Measurements from ENCODE around the gene VLDLR. TPM values are rescaled to one million over a fixed set of nuclear protein-coding genes. Genes with fewer than 3 reads are reported as not detected.

Gene VLDLR
- 4.9 and 7.8 TPM in 2 replicates for total RNA-seq (2014; rRNA removed; shearing (Covaris generic))

DNA sequence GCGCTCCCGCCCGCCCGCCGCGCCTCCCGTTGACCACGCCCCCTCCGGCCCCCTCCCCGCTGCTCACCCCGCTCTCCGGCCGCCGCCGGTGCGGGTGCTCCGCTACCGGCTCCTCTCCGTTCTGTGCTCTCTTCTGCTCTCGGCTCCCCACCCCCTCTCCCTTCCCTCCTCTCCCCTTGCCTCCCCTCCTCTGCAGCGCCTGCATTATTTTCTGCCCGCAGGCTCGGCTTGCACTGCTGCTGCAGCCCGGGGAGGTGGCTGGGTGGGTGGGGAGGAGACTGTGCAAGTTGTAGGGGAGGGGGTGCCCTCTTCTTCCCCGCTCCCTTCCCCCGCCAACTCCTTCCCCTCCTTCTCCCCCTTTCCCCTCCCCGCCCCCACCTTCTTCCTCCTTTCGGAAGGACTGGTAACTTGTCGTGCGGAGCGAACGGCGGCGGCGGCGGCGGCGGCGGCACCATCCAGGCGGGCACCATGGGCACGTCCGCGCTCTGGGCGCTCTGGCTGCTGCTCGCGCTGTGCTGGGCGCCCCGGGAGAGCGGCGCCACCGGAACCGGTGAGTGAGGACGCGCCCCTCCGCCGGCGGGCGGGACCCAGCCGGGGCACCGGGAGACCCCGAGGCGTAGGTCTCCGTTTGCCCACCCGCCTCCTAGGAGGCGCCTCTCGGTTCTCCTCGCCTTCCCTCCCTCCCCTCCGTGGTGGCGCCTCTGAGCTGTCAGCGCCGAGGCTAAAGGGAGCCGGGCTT is at the start of gene VLDLR:
VLDLR (plus strand) TSS at position 66 of the 739 bp plus-strand sequence; CDS start at position 469, 403 bp downstream.
- DNase-seq (ENCODE audit: low spot score), result no peak

- DNase-seq (ENCODE audit: low spot score), result no peak
Measured at GRCh38 chr9:2574203-2574602, 47.4 kb upstream of the VLDLR start.

GRCh38 chr9:2576631-2577030 is 45.0 kb upstream of the VLDLR start:
- DNase-seq (ENCODE audit: low spot score), result no peak

GRCh38 chr9:2583308-2584013 is 38.1 kb upstream of the VLDLR start:
- peak; percentile 25 for DNase-seq (ENCODE audit: low spot score)

- no peak for DNase-seq (ENCODE audit: low spot score)
Measured at GRCh38 chr9:2591967-2592366, 29.6 kb upstream of the VLDLR start.

DNA sequence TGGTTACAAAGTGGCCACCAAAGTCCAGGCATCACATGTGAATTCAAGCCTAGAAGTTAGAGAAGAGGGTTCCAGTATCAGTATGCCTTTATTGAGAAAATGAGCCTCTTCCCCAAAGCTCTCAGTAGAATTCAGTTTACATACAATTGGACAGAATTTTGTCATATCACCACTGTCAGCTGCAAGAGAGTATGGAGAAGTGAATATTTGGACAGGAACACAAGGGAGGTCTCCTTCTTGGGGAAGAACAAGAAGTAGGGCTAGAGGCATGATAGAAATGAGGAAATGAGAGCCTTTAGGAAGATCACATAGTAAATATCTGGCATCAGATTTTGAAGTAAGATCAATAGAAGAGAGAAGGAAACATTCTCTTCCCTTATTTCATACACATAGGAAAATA is 27.8 kb upstream of the VLDLR start:
- no peak for DNase-seq (ENCODE audit: low spot score)

DNA sequence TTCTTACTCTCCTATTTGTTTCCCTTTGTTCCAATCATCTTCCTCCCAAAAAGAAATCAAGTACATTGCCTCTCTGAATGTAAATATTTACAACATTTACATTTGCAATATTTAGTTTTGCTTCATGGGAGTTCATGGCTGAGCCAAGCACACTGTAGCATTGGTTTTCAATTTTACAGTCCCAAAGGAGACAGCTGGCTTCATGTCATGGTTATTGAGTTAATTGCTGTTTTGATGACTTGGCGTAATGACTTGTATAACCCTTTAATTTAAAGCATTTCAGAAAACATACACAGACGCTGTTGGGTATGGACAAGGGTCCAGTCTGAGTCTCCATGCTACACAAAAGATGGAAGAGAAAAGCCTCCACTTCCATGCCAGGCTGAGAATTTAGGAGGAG is 25.6 kb upstream of the VLDLR start:
- DNase-seq (ENCODE audit: low spot score), result no peak

DNA sequence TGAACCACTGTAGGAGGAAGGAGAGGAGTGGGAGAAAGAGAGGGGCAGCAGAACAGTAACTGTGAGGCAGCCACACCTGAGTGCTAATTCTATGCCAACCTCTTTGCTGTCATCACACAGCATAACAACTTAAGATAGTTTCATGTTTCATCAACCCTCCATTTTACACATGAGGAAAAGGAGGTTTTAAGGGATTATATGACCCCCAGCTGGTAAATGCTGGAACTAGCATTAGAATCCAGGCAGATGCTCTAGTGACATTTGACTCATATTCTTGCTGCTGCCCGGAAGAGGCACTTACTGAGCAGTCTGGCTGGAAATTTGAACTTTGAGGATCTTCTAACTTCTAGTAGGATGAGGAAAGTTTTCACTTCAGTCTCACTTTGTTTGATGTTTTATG is 24.1 kb upstream of the VLDLR start:
- no peak for DNase-seq (ENCODE audit: low spot score)

DNA sequence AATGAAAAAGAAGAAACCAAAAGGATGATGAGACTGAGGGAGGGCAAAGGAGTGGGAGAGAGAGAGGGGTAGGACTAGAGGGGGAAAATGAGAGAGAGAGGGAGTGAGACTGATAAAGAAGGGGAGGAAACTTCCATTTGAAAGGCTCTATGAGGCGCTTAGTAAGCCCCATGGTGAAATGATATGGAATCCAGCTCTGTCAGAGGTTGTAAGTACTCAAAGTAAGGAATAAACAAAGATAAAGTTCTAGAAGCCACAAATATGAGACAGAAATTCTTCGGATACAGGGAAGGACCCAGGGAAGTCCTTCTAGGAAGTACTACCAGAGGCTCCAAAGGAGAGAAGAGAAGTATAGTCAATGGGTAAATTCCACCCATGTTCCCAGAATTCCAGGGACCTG is 21.7 kb upstream of the VLDLR start:
- DNase-seq (ENCODE audit: low spot score), result no peak

DNA sequence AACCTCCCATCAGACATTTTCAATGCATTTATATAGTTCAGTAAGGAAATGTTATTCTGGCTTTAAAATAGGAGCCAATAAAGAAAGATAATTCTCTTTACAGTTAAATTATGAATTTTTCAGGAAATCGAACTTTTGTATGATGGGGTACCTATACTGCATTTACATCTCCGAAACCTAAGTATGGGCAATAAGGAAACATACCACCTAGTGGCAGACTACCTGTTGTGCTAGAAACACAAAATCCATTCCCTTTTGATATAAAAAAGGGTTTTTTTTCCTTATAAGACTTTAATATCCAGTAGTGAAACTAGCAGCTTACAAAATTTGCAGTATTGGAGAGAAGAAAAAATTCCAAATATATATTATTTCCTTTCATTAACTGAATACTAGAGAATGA is 21.3 kb upstream of the VLDLR start:
- no peak for DNase-seq (ENCODE audit: low spot score)

DNA sequence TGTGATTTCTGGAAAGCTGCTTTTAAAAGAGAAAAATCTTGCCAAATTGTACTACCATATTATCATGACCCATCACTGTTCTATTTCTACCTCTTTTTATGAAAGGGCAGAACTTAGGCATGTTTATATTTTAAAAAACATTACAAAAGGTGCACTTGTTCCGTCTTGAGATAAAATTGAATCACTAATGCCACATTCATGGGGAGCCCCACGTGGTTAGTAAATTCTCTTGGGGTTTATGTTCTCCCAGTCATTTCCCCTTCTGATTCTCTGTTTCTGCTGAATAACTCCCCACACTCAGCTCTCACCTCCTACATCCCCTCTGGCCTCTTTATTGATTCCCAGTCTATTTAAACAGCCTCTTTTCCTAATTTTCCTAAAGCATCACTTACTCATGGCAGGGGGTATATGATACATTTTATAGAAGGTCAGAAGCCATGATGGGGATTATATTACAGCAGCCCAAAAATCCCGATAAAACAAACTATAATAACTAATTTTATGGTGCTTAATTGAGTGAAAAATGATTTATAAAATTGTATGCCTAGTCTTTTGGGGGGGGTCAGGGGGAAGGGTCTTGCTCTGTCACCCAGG is 19.7 kb upstream of the VLDLR start:
- no peak for DNase-seq (ENCODE audit: low spot score)

- DNase-seq (ENCODE audit: low spot score), result no peak
Measured at GRCh38 chr9:2602704-2603116, 18.9 kb upstream of the VLDLR start.

- no peak for DNase-seq (ENCODE audit: low spot score)
Measured at GRCh38 chr9:2603621-2604020, 18.0 kb upstream of the VLDLR start.

DNA sequence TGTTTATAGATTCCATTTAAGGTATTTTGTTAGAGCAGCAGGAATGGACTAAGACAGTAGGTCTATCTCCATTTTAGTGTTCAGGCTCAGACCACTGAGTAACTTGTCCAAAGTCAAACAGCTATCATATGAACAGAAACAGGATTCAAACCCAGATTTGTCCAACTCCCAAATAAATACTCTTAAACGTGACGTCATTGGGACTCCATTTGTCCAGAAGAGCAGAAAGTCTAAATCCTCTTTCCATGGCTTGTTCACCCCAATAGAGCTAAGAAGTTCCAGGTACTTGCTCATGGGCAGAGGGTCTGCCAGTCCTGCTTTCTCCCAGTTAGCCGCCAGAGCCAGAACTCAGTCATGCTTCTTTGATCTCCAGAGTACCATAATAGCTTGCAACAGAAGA is 16.3 kb upstream of the VLDLR start:
- DNase-seq (ENCODE audit: low spot score), result no peak

DNA sequence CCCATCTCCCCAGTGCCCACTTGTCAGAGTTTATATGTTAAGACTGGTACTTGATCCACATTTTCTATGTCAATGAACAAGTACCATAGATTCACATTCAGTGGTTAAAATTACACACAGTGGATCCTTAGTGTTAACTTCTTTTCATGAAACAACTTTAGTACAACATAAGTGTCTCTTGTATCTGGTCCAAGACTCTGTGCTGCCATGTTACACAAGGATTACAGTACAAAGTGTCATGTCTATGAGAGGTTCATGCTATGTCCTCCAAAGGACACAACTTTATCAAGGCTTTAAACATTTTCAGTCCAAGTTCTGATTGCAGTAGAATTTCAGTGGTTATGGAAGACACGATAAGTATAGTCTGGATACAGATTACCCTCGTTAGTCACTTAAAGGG is 13.3 kb upstream of the VLDLR start:
- no peak for DNase-seq (ENCODE audit: low spot score)

- no peak for DNase-seq (ENCODE audit: low spot score)
Measured at GRCh38 chr9:2610985-2611384, 10.6 kb upstream of the VLDLR start.

DNA sequence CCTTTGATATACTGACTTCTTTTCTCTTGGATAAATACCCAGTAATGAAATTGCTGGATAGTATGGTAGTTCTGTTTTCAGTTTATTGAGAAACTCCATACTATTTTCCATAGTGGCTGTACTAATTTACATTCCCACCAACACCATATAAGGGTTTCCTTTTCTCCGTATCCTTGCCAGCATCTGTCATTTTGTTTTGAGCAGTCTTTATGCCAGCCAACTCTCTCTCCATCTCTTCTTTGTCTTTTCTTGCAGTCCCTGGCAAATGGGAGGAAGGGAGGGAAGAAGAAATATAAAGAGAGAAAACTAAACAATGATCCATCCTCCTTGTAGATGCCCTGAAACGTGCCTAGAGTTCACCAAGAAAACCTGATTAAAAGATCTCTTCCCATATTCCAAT is 9.6 kb upstream of the VLDLR start:
- no peak for DNase-seq (ENCODE audit: low spot score)

GRCh38 chr9:2613730-2614271 is 7.8 kb upstream of the VLDLR start:
- no peak for DNase-seq (ENCODE audit: low spot score)

GRCh38 chr9:2615497-2615896 is 6.1 kb upstream of the VLDLR start:
- DNase-seq (ENCODE audit: low spot score), result no peak

- no peak for DNase-seq (ENCODE audit: low spot score)
Measured at GRCh38 chr9:2616692-2617377, 4.8 kb upstream of the VLDLR start.

DNA sequence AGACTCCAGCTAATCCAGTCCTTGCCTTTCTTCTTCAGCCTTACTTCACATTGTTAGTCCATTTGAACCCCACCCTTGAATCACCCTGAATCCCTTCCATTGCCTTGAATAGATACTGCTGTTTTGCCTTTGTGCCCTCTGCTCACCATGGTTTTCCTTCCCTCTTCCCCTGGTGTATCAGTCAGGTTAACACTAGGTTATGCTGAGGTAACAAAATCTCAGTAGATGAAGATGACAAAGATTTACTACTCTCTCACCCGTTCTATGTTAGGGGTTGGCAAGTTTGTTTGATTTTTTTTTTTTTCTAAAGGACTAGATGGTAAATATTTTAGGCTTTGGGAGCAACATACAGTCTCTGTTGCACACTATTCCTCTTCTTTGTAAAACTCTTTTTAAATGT is 3.3 kb upstream of the VLDLR start:
- no peak for DNase-seq (ENCODE audit: low spot score)
